Activated T-helper 2 cell treated with anti-CD3 and anti-CD28 coated beads, Interferon-gamma antibody, Interleukin-2, Interleukin-4, amounts not matched to agents 10 μg/mL and 5 μg/mL and 100 μg/mL, durations not matched to agents 14 hours and 24 hours and 36 hours (primary cell): Measurements from ENCODE around the gene GAP43. TPM values are rescaled to one million over a fixed set of nuclear protein-coding genes. Genes with fewer than 3 reads are reported as not detected.

Source experiments
- DNase-seq: peaks from one replicate; pipeline ENCODE4 v3.0.0; 2021; ENCODE audit warnings: low spot score
- H3K27ac Mint-ChIP-seq: one replicate; pipeline ENCODE4 v1.8.0; 2021; ENCODE audit warnings: mixed read lengths
- H3K27me3 Mint-ChIP-seq: one replicate; pipeline ENCODE4 v1.8.0; 2021; ENCODE audit warnings: low read depth, mixed read lengths
- H3K36me3 Mint-ChIP-seq: one replicate; pipeline ENCODE4 v1.8.0; 2021; ENCODE audit warnings: low read depth, mixed read lengths
- H3K4me1 Mint-ChIP-seq: one replicate; pipeline ENCODE4 v1.8.0; 2021; ENCODE audit warnings: low read depth, mixed read lengths
- H3K4me3 Mint-ChIP-seq: one replicate; pipeline ENCODE4 v1.8.0; 2021; ENCODE audit warnings: low read depth, mild to moderate bottlenecking, moderate library complexity, mixed read lengths
- H3K9me3 Mint-ChIP-seq: one replicate; pipeline ENCODE4 v1.8.0; 2021; ENCODE audit warnings: mixed read lengths
- intact Hi-C: fragments of 100-400 bp; cut with micrococcal nuclease; formaldehyde crosslinking; loops from one replicate; pipeline ENCODE4 v1.15.1; 2023
- total RNA-seq: library from RNA; stranded (reverse); gene quantifications from 2 replicates; pipeline ENCODE4 v1.2.3, GENCODE V29; 2022

GAP43 gene
- total RNA-seq, 1 donor from 2014 or later, result not detected

GRCh38 chr3:115697263-115698053 lies 74.1 kb downstream of the GAP43 start:
- H3K4me3 Mint-ChIP-seq, result no peak overlapping the region
- H3K4me1 Mint-ChIP-seq, result no peaks in the 10 kb centered on the region
- no peaks in the 10 kb centered on the region for H3K36me3 Mint-ChIP-seq
- no peak for DNase-seq
- H3K27me3 Mint-ChIP-seq, result peaks cover 9% of the 10 kb centered on the region
- H3K9me3 Mint-ChIP-seq, result no peaks in the 10 kb centered on the region
- intact Hi-C loops, result no loop called here
- no peak overlapping the region for H3K27ac Mint-ChIP-seq

- H3K9me3 Mint-ChIP-seq, result no peaks in the 10 kb centered on the region
- no peak overlapping the region for H3K27ac Mint-ChIP-seq
- no peaks in the 10 kb centered on the region for H3K4me1 Mint-ChIP-seq
- intact Hi-C loops, result no loop called here
- no peaks in the 10 kb centered on the region for H3K36me3 Mint-ChIP-seq
- H3K4me3 Mint-ChIP-seq, result no peak overlapping the region
- no peak for DNase-seq
- H3K27me3 Mint-ChIP-seq, result peaks cover 15% of the 10 kb centered on the region
Observed at GRCh38 chr3:115698851-115699591, 75.7 kb downstream of the GAP43 start.

GRCh38 chr3:115699706-115700105 lies 76.4 kb downstream of the GAP43 start:
- DNase-seq, result no peak
- Mint-ChIP-seq H3K36me3 (no peaks in the 10 kb centered on the region), H3K27ac (no peak overlapping the region), H3K4me3 (no peak overlapping the region), H3K27me3 (peaks cover 17% of the 10 kb centered on the region), H3K4me1 (no peaks in the 10 kb centered on the region), H3K9me3 (no peaks in the 10 kb centered on the region)
- intact Hi-C loops, result no loop called here

- Mint-ChIP-seq H3K36me3 (no peaks in the 10 kb centered on the region), H3K9me3 (no peaks in the 10 kb centered on the region), H3K4me3 (no peak overlapping the region), H3K4me1 (no peaks in the 10 kb centered on the region), H3K27me3 (peaks cover 10% of the 10 kb centered on the region), H3K27ac (no peak overlapping the region)
- no peak for DNase-seq
- intact Hi-C loops, result no loop called here
Observed at GRCh38 chr3:115702598-115702997, 79.3 kb downstream of the GAP43 start.

GRCh38 chr3:115704661-115705338 lies 81.5 kb downstream of the GAP43 start:
- DNase-seq, result no peak
- Mint-ChIP-seq H3K4me1 (no peaks in the 10 kb centered on the region), H3K9me3 (no peaks in the 10 kb centered on the region), H3K27ac (no peak overlapping the region), H3K27me3 (peaks cover 16% of the 10 kb centered on the region), H3K4me3 (no peak overlapping the region), H3K36me3 (no peaks in the 10 kb centered on the region)
- intact Hi-C loops, result no loop called here

GRCh38 chr3:115706311-115706829 lies 83.1 kb downstream of the GAP43 start:
- no peak overlapping the region for H3K4me3 Mint-ChIP-seq
- no peaks in the 10 kb centered on the region for H3K9me3 Mint-ChIP-seq
- no peak overlapping the region for H3K27ac Mint-ChIP-seq
- H3K4me1 Mint-ChIP-seq, result no peaks in the 10 kb centered on the region
- H3K36me3 Mint-ChIP-seq, result no peaks in the 10 kb centered on the region
- H3K27me3 Mint-ChIP-seq, result peaks cover 22% of the 10 kb centered on the region
- no peak for DNase-seq
- intact Hi-C loops, result no loop called here

GRCh38 chr3:115708540-115708939 lies 85.2 kb downstream of the GAP43 start:
- Mint-ChIP-seq H3K27ac (no peak overlapping the region), H3K9me3 (no peaks in the 10 kb centered on the region), H3K4me3 (no peak overlapping the region), H3K4me1 (no peaks in the 10 kb centered on the region), H3K36me3 (no peaks in the 10 kb centered on the region), H3K27me3 (peaks cover 29% of the 10 kb centered on the region)
- no peak for DNase-seq
- intact Hi-C loops, result no loop called here

- Mint-ChIP-seq H3K27me3 (peaks cover 27% of the 10 kb centered on the region), H3K36me3 (no peaks in the 10 kb centered on the region), H3K9me3 (no peaks in the 10 kb centered on the region), H3K27ac (no peak overlapping the region), H3K4me3 (no peak overlapping the region), H3K4me1 (no peaks in the 10 kb centered on the region)
- no peak for DNase-seq
- intact Hi-C loops, result no loop called here
Observed at GRCh38 chr3:115709093-115709492, 85.8 kb downstream of the GAP43 start.

GRCh38 chr3:115709931-115710330 lies 86.6 kb downstream of the GAP43 start:
- Mint-ChIP-seq H3K27ac (no peak overlapping the region), H3K9me3 (no peaks in the 10 kb centered on the region), H3K36me3 (no peaks in the 10 kb centered on the region), H3K4me1 (no peaks in the 10 kb centered on the region), H3K4me3 (no peak overlapping the region), H3K27me3 (peaks cover 25% of the 10 kb centered on the region)
- intact Hi-C loops, result no loop called here
- DNase-seq, result no peak

GRCh38 chr3:115710799-115711198 lies 87.5 kb downstream of the GAP43 start:
- DNase-seq, result no peak
- Mint-ChIP-seq H3K4me1 (no peaks in the 10 kb centered on the region), H3K27me3 (peaks cover 24% of the 10 kb centered on the region), H3K9me3 (no peaks in the 10 kb centered on the region), H3K4me3 (no peak overlapping the region), H3K36me3 (no peaks in the 10 kb centered on the region), H3K27ac (no peak overlapping the region)
- intact Hi-C loops, result no loop called here

GRCh38 chr3:115712871-115713270 lies 89.6 kb downstream of the GAP43 start:
- H3K4me1 Mint-ChIP-seq, result no peaks in the 10 kb centered on the region
- no peaks in the 10 kb centered on the region for H3K36me3 Mint-ChIP-seq
- peaks cover 24% of the 10 kb centered on the region for H3K27me3 Mint-ChIP-seq
- no peak overlapping the region for H3K27ac Mint-ChIP-seq
- no peak for DNase-seq
- no peaks in the 10 kb centered on the region for H3K9me3 Mint-ChIP-seq
- no peak overlapping the region for H3K4me3 Mint-ChIP-seq
- intact Hi-C loops, result no loop called here

- Mint-ChIP-seq H3K36me3 (no peaks in the 10 kb centered on the region), H3K4me3 (no peak overlapping the region), H3K27me3 (peaks cover 21% of the 10 kb centered on the region), H3K27ac (no peak overlapping the region), H3K4me1 (no peaks in the 10 kb centered on the region), H3K9me3 (no peaks in the 10 kb centered on the region)
- intact Hi-C loops, result no loop called here
- DNase-seq, result no peak
Observed at GRCh38 chr3:115713284-115713683, 90.0 kb downstream of the GAP43 start.
